Anterior cingulate cortex (tissue), 58 donors: ENCODE measurements around the gene TMED7.

Source experiments
- DNase-seq, 58 donors: peaks; one replicate each; lab custom pipeline; 2025; lab: John Stamatoyannopoulos, UW

TMED7 gene

GRCh38 chr5:115585265-115585664 lies 40.6 kb downstream of the TMED7 start:
- DNase-seq: no peak

DNA sequence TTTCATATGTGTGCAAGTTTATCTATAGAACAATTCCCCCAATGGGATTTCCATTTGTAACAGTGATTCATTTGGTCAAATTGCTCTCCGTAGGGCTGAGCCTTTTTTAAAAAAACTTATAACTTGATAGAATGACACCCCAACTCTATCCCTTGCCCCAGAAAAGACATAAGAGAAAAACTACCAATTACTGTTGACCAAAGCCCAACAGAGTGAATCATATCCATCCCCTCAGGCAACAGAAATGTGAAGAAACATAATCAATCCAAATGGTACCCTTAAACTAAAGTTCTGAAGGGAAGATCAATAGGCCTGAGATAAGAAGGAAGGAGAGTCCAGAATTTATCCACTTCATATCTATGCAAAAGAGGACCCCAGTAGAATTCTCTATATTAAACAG lies 41.3 kb downstream of the TMED7 start:
- DNase-seq: no peak

GRCh38 chr5:115583474-115583873 lies 42.4 kb downstream of the TMED7 start:
- DNase-seq: no peak

- no peak for DNase-seq
These were observed 44.9 kb downstream of the TMED7 start for GRCh38 chr5:115580941-115581340.

DNA sequence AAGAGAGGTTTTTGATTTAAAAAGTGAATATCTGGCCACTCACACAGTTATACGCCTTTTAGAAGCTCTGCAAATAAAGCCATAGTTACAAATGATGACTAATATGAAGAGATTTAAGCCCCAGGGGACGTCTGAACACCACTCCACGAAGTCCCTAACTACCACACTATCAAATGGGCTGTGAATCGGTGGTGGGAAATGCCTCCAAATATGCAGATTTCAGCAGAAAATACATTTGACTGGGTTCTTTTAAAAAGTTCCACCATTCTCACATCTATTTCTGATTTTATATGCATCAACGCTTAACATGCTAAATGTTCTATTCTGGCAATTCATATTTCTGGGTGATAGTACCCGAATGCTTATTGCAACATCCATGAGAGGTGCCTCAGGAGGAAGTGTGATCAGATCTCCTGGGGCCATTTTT lies 46.1 kb downstream of the TMED7 start:
- no peak for DNase-seq

GRCh38 chr5:115579216-115579615 lies 46.6 kb downstream of the TMED7 start:
- DNase-seq: peak in 8 of 58 donors; percentile 5 to 53 (median 22)

DNA sequence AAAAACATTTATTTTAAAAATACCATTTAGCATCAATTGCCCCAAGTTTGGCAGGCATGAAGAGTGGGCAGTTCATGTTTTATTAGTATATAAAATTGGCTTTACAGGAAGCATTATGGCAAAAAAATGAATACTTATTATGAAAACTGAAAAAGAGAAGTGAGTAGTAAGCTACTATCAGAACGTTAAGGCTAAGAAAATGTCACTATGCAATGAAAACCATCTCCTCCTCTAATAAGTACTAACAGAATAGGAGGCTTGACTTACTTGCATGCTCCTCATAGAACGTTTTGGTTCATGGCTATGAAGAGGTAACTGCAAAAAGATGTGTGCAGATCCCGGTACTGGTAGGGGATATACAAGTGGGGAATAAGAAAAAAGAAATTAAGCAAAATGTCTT lies 47.2 kb downstream of the TMED7 start:
- no peak for DNase-seq

DNA sequence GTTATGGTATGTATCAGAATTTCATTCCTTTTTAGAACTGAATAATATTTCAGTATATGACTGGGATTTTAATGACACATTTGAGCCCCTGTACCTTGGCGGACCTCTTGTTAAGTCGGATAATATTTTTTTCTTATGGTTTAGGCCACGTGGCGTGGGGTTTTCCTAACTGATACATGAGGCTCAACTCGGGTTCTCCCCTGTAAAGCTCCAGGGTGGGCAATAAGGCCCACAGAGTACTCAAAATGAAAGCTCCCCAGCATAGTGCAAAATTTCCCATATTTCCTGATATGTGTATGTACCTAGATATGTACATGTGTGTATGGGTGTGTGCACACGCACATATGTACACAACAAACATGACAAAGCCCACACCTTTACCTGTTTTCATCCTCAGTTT lies 48.1 kb downstream of the TMED7 start:
- no peak for DNase-seq

- no peak for DNase-seq
These were observed 48.5 kb downstream of the TMED7 start for GRCh38 chr5:115577329-115577728.

DNA sequence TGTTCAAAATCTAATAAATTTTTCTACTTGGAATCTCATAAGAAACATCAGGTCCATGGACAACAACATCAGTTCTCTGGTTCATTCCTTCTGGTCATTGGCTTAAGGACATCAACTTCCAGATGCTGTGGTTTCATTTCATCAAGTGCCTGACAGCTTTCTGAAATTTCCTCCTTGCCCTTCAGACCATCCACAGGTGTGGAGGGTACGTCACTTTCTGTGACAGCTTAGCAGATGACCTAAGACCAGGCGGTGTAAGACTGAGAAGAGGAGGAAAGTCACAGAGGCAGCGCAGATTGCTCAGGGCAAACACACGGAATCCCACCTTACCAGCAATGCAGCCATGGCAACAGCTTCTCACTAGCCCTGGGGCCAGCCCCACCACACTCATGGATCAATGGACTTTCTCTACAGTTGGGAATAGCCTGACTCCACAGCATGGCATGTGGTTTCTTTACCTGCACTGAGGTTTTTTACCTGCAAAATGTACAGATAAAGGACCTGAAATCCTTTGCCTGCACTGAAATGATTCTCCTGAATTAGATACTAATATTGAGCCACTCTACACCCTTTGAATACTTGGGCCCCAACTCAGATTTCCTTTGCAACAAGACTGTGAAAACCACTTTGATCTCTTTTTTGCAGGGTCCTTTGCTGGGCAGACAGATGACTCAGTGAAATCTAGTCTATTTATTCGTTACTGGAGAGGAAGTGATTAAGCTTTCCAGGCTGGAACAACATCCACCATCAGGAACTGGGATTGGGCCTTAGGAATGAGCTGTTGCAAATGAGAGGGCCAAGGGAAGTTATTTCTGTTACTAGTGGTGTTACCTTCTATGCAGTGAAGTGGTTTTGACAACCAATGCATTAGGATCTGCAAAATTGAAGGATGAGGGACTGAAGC lies 50.4 kb downstream of the TMED7 start:
- no peak for DNase-seq

GRCh38 chr5:115573133-115573532 lies 52.7 kb downstream of the TMED7 start:
- no peak for DNase-seq

GRCh38 chr5:115571441-115571878 lies 54.4 kb downstream of the TMED7 start:
- DNase-seq: peak in 57 of 58 donors; percentile 8 to 96 (median 65)

DNA sequence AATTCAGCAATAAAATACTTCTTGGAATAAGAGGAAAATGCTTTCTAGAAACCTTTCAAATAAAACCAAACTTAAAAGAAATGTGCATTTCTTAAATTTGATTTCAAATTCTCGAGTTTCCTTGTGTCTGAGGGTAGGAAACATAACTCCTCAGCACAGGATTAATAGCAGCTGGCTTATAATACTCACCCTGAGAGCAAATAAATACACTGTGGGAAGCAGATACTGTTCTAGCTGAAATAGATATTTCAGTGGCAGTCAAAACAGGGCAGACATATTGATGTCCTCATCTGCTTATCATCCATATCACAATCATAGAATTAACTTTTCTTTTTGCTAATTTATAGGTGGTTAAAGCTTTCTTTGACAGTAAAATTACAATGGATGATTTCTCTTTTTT lies 57.2 kb downstream of the TMED7 start:
- no peak for DNase-seq

DNA sequence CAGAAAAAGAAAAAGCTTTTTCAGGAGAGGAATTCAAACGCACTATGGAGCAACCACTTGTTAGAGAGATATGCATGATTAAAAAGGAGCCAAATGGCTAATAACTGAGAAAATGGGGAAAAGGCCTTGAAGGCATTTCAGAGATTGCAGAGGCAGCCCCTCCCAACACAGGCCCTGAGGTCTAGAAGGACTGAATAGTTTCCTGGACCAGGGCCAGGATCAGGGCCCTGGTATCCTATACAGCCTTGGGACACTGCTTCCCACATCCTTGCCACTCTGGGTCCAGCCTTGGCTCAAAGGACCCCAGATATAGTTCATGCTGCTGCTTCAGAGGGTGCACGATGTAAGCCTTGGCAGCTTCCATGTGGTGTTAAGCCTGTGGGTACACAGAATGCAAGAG lies 60.6 kb downstream of the TMED7 start:
- DNase-seq: no peak
